HCT116 (cell line): ENCODE data around the gene SPATA3. TPM values are rescaled to one million over a fixed set of nuclear protein-coding genes. Genes with fewer than 3 reads are reported as not detected.

Source experiments
- ATAC-seq: fragments of 200-7000 bp; cut with Tn5 transposase; 2 replicates; pipeline ENCODE4 v1.9.1; 2020; ENCODE audit warnings: mild to moderate bottlenecking, moderate library complexity
- BruUV-seq: library from RNA; stranded (reverse); fragments of 400-500 nt; replicated peaks from 2 replicates; lab custom pipeline; 2021; lab: Mats Ljungman, UMichigan
- CTCF ChIA-PET: fragments of 300-600 bp; sonication (Branson Sonifier 250); formaldehyde crosslinking; loops from one replicate; lab custom pipeline; 2021; ENCODE audit warnings: antibody characterized with exemption; lab: Charles Lee
- POLR2A ChIA-PET: fragments of 300-600, 350-600 bp; sonication (Branson Sonifier 250); formaldehyde crosslinking; loops from one replicate; lab custom pipeline; 2021; ENCODE audit warnings: antibody characterized with exemption; lab: Charles Lee
- RAD21 ChIA-PET, 2 experiments: fragments of 300-600 bp; sonication (Branson Sonifier 250); formaldehyde crosslinking; loops; one replicate each; lab custom pipeline; 2023; ENCODE audit warnings: low total read pairs in 2 of 2; ENCODE audit not compliant: uncharacterized antibody in 2 of 2, unreplicated experiment in 2 of 2, low non-redundant PET in 1 of 2; lab: Charles Lee
- DNase-seq: peaks from one replicate; pipeline ENCODE4 v3.0.0-alpha.2; 2010; ENCODE audit warnings: low read depth, low spot score
- H2AFZ ChIP-seq: fragments of 200-600 bp; shearing (Covaris generic), sonication (generic); 2 replicates; pipeline ENCODE4 v1.6.1; 2017; ENCODE audit warnings: low read depth, mixed run types, mixed read lengths, antibody characterized with exemption, low read length; ENCODE audit not compliant: poor library complexity, severe bottlenecking
- H3K27ac ChIP-seq: 2 replicates; pipeline ENCODE4 v1.5.1; 2012; ENCODE audit warnings: low read depth, low read length
- H3K27me3 ChIP-seq: fragments of 200-600 bp; sonication (generic); 2 replicates; pipeline ENCODE4 v1.6.1; 2016; ENCODE audit warnings: mixed run types, low read length, mixed read lengths; ENCODE audit not compliant: insufficient read depth
- H3K36me3 ChIP-seq, 2 experiments: fragments of 200-500 bp in 1 of 2; fragments of 200-600 bp in 1 of 2; sonication (Bioruptor generic) in 1 of 2; sonication (generic) in 1 of 2; 2 replicates each; pipeline versions ENCODE4 v1.5.1 to v1.6.1; 2014 to 2016; ENCODE audit warnings: low read length in 2 of 2, inconsistent platforms in 1 of 2, mixed read lengths in 1 of 2, mixed run types in 1 of 2; ENCODE audit not compliant: insufficient read depth in 2 of 2, control insufficient read depth in 1 of 2
- H3K4me1 ChIP-seq, 2 experiments: fragments of 200-600 bp in 1 of 2; sonication (generic) in 1 of 2; 2 replicates each; pipeline versions ENCODE4 v1.5.1 to v1.6.1; 2012 to 2017; ENCODE audit warnings: low read length in 2 of 2, inconsistent platforms in 1 of 2, mild to moderate bottlenecking in 1 of 2, mixed read lengths in 1 of 2, mixed run types in 1 of 2, moderate library complexity in 1 of 2; ENCODE audit not compliant: insufficient read depth in 2 of 2, control insufficient read depth in 1 of 2
- H3K4me2 ChIP-seq: fragments of 200-600 bp; sonication (generic); 2 replicates; pipeline ENCODE4 v1.6.1; 2017; ENCODE audit warnings: mixed run types, low read length, mixed read lengths
- H3K4me3 ChIP-seq, 2 experiments: fragments of 200-600 bp in 1 of 2; sonication (generic) in 1 of 2; replicated peaks in 1 of 2; 2 replicates each; pipeline ENCODE4 v1.5.1; 2011 to 2016; ENCODE audit warnings: low read length in 2 of 2, control low read depth in 1 of 2, low read depth in 1 of 2, mild to moderate bottlenecking in 1 of 2, mixed read lengths in 1 of 2, mixed run types in 1 of 2
- H3K79me2 ChIP-seq: fragments of 200-600 bp; sonication (generic); 2 replicates; pipeline ENCODE4 v1.6.1; 2017; ENCODE audit warnings: mild to moderate bottlenecking, mixed run types, low read length, moderate library complexity, mixed read lengths; ENCODE audit not compliant: insufficient read depth
- H3K9ac ChIP-seq: fragments of 200-600 bp; sonication (generic); 2 replicates; pipeline ENCODE4 v1.6.1; 2016; ENCODE audit warnings: low read length, mixed read lengths
- H3K9me2 ChIP-seq: fragments of 200-600 bp; sonication (generic), shearing (Covaris generic); 2 replicates; pipeline ENCODE4 v1.6.1; 2017; ENCODE audit warnings: mixed run types, mild to moderate bottlenecking, moderate library complexity; ENCODE audit not compliant: insufficient read depth
- H3K9me3 ChIP-seq, 2 experiments: fragments of 200-500 bp in 1 of 2; fragments of 200-600 bp in 1 of 2; sonication (Bioruptor generic) in 1 of 2; sonication (generic) in 1 of 2; 2 replicates each; pipeline ENCODE4 v1.6.1; 2014 to 2017; ENCODE audit warnings: low read length in 2 of 2, mixed read lengths in 2 of 2, inconsistent platforms in 1 of 2, low read depth in 1 of 2, mild to moderate bottlenecking in 1 of 2, mixed run types in 1 of 2, moderate library complexity in 1 of 2; ENCODE audit not compliant: control insufficient read depth in 1 of 2, insufficient read depth in 1 of 2
- H4K20me1 ChIP-seq: fragments of 200-600 bp; sonication (generic), shearing (Covaris generic); 2 replicates; pipeline ENCODE4 v1.6.1; 2017; ENCODE audit warnings: mixed run types, mild to moderate bottlenecking, moderate library complexity; ENCODE audit not compliant: insufficient read depth
- CBX3 ChIP-seq: IDR thresholded peaks from 2 replicates; pipeline ENCODE4 v1.6.1; 2012; ENCODE audit warnings: low read depth
- EGR1 ChIP-seq: IDR thresholded peaks from 2 replicates; pipeline ENCODE4 v1.6.1; 2012; ENCODE audit warnings: low read depth
- ELF1 ChIP-seq: IDR thresholded peaks from 2 replicates; pipeline ENCODE4 v1.6.1; 2012; ENCODE audit warnings: low read depth, borderline replicate concordance
- EZH2phosphoT487 ChIP-seq: fragments of 200-600 bp; IDR thresholded peaks from 2 replicates; pipeline ENCODE4 v1.6.1; 2018; ENCODE audit warnings: antibody characterized with exemption, borderline replicate concordance
- FOSL1 ChIP-seq: IDR thresholded peaks from 2 replicates; pipeline ENCODE4 v1.6.1; 2012; ENCODE audit warnings: low read depth
- SIN3A ChIP-seq: IDR thresholded peaks from 2 replicates; pipeline ENCODE4 v1.6.1; 2012; ENCODE audit warnings: low read depth
- TCF7L2 ChIP-seq: IDR thresholded peaks from 2 replicates; pipeline ENCODE4 v1.7.0; 2011; ENCODE audit warnings: borderline replicate concordance, inconsistent platforms; ENCODE audit not compliant: insufficient read depth, insufficient read length; ENCODE audit errors: extremely low read depth
- ZNF274 ChIP-seq: fragments of 200-500 bp; sonication (Bioruptor generic); IDR thresholded peaks from 2 replicates; pipeline ENCODE4 v1.6.1; 2014; ENCODE audit warnings: mild to moderate bottlenecking, low read depth, low read length, inconsistent platforms
- intact Hi-C: fragments of 100-400 bp; cut with micrococcal nuclease; formaldehyde crosslinking; loops from 2 replicates; pipeline ENCODE4 v1.10.0; 2022
- total RNA-seq: library from RNA; stranded (reverse); gene quantifications from one replicate; pipeline ENCODE4 v1.2.1, GENCODE V29; 2021; ENCODE audit not compliant: unreplicated experiment
- TF ChIP-seq, protein P1 (sequence below), 3 experiments: fragments of 200-600 bp in 1 of 3; sonication (generic) in 1 of 3; IDR thresholded peaks in 2 of 3; conservative IDR thresholded peaks in 1 of 3; 2 replicates each; pipeline ENCODE4 v1.5.1; 2012 to 2017; ENCODE audit warnings: low read depth in 2 of 3, low read length in 2 of 3, antibody characterized with exemption in 1 of 3, borderline replicate concordance in 1 of 3, control low read depth in 1 of 3, mild to moderate bottlenecking in 1 of 3, mixed read lengths in 1 of 3, mixed run types in 1 of 3, moderate library complexity in 1 of 3; ENCODE audit not compliant: insufficient read depth in 1 of 3
- TF ChIP-seq, protein P2 (sequence below): IDR thresholded peaks from 2 replicates; pipeline ENCODE4 v1.6.1; 2012; ENCODE audit warnings: low read depth
- TF ChIP-seq, protein P3 (sequence below): IDR thresholded peaks from 2 replicates; pipeline ENCODE4 v1.6.1; 2012
- TF ChIP-seq, protein P4 (sequence below): IDR thresholded peaks from 2 replicates; pipeline ENCODE4 v1.6.1; 2012

Gene SPATA3
- total RNA-seq, 1 experiment from 2014 or later, result not detected

DNA sequence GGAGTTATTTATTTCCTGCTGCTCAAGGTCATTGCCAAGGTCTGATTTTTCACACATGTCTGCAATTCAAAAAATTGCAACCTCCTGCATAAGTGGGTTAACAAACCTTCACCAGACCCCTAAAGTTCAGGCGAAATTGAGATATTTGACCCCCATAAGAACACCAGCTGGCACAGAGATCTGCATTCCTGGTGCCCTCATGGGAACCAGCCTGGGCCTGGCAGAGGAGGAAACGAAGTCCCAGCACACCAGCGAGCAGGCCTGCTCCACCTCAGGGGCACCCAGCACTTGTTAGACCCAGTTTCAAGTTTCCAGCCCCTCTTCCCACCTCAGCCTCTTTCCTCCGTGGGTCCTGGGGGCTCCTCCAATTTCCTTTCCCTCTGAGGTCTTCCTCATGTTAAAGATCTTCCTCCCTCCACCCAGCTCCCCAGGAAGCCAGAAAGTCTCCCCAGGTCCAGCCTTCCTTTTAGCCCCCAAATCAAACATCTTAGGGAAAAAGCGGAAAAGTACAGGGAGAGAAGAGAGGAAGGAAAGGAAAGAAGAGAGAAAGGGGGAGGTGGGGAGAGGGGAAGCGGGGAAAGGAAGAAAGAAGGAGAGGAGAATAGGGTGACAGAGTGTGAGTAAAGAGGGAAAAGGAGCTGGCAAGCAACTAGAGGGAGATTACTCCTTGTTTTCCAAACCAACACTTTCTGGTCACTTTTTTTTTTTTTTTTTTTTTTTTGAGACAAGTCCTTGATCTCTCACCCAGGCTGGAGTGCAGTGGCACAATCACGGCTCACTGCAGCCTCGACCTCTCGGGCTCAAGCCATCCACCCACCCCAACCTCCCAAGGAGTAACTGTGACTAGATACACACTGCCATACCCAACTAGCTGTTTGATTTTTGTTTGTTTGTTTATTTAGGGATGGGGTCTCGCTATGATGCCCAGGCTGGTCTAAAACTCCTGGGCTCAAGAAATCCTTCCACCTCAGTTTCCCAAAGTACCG lies 37.5 kb downstream of the SPATA3 start:
- peaks cover 0 to 7% of the 10 kb centered on the region in 2 experiments; a peak in 1 of 4 replicates for H3K4me1 ChIP-seq
- no peak for ATAC-seq

More for the DNA sequence above, 37.5 kb downstream of the SPATA3 start:
- Histone ChIP-seq H3K4me2 (no peak overlapping the region), H3K4me3 (no peak overlapping the region), H3K27ac (no peak overlapping the region), H3K9me3 (no peaks in the 10 kb centered on the region), H4K20me1 (no peaks in the 10 kb centered on the region), H3K9me2 (no peaks in the 10 kb centered on the region)
- POLR2A ChIA-PET, result no interaction called here
- DNase-seq, result no peak
- CTCF ChIA-PET, result no interaction called here
- intact Hi-C loops, result no loop called here
- RAD21 ChIA-PET, result no interaction called here
- no peak for TF ChIP-seq FOSL1
- TF ChIP-seq, protein P1, sequence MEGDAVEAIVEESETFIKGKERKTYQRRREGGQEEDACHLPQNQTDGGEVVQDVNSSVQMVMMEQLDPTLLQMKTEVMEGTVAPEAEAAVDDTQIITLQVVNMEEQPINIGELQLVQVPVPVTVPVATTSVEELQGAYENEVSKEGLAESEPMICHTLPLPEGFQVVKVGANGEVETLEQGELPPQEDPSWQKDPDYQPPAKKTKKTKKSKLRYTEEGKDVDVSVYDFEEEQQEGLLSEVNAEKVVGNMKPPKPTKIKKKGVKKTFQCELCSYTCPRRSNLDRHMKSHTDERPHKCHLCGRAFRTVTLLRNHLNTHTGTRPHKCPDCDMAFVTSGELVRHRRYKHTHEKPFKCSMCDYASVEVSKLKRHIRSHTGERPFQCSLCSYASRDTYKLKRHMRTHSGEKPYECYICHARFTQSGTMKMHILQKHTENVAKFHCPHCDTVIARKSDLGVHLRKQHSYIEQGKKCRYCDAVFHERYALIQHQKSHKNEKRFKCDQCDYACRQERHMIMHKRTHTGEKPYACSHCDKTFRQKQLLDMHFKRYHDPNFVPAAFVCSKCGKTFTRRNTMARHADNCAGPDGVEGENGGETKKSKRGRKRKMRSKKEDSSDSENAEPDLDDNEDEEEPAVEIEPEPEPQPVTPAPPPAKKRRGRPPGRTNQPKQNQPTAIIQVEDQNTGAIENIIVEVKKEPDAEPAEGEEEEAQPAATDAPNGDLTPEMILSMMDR (IDR thresholded peaks at IDR 0.05 in 2 of 3, conservative IDR thresholded peaks at IDR 0.05 in 1 of 3; ENCODE audit: borderline replicate concordance in 1 of 3, insufficient read depth in 1 of 3, low read depth in 2 of 3, low read length in 2 of 3), result no peak
- TF ChIP-seq, protein P2, sequence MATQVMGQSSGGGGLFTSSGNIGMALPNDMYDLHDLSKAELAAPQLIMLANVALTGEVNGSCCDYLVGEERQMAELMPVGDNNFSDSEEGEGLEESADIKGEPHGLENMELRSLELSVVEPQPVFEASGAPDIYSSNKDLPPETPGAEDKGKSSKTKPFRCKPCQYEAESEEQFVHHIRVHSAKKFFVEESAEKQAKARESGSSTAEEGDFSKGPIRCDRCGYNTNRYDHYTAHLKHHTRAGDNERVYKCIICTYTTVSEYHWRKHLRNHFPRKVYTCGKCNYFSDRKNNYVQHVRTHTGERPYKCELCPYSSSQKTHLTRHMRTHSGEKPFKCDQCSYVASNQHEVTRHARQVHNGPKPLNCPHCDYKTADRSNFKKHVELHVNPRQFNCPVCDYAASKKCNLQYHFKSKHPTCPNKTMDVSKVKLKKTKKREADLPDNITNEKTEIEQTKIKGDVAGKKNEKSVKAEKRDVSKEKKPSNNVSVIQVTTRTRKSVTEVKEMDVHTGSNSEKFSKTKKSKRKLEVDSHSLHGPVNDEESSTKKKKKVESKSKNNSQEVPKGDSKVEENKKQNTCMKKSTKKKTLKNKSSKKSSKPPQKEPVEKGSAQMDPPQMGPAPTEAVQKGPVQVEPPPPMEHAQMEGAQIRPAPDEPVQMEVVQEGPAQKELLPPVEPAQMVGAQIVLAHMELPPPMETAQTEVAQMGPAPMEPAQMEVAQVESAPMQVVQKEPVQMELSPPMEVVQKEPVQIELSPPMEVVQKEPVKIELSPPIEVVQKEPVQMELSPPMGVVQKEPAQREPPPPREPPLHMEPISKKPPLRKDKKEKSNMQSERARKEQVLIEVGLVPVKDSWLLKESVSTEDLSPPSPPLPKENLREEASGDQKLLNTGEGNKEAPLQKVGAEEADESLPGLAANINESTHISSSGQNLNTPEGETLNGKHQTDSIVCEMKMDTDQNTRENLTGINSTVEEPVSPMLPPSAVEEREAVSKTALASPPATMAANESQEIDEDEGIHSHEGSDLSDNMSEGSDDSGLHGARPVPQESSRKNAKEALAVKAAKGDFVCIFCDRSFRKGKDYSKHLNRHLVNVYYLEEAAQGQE, result no peak
- no peak for TF ChIP-seq TCF7L2
- TF ChIP-seq ZNF274, result no peak
- TF ChIP-seq, protein P3, sequence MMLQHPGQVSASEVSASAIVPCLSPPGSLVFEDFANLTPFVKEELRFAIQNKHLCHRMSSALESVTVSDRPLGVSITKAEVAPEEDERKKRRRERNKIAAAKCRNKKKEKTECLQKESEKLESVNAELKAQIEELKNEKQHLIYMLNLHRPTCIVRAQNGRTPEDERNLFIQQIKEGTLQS, result no peak
- TF ChIP-seq SIN3A, result no peak
- TF ChIP-seq ELF1, result no peak
- TF ChIP-seq, protein P4, sequence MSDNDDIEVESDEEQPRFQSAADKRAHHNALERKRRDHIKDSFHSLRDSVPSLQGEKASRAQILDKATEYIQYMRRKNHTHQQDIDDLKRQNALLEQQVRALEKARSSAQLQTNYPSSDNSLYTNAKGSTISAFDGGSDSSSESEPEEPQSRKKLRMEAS, result no peak
- TF ChIP-seq CBX3, result no peak
- TF ChIP-seq EZH2phosphoT487, result no peak
- no peak for TF ChIP-seq EGR1
- TF ChIP-seq, all 23 proteins: peak for 0
- H3K79me2 ChIP-seq, result no peaks in the 10 kb centered on the region
- H3K36me3 ChIP-seq, result no peaks in the 10 kb centered on the region
- H2AFZ ChIP-seq, result no peak overlapping the region
- H3K9ac ChIP-seq, result no peak overlapping the region
- BruUV-seq, result no TSS peak
- H3K27me3 ChIP-seq, result no peaks in the 10 kb centered on the region
